NCI-H146 treated with DMSO at 0.1 percent for 48 hours (cell line): Measurements from ENCODE around the gene GLB1L2.

Source experiments
- DNase-seq: peaks from one replicate; lab custom pipeline; 2025; ENCODE audit not compliant: unreplicated experiment; lab: John Stamatoyannopoulos, UW

GLB1L2 gene

DNA sequence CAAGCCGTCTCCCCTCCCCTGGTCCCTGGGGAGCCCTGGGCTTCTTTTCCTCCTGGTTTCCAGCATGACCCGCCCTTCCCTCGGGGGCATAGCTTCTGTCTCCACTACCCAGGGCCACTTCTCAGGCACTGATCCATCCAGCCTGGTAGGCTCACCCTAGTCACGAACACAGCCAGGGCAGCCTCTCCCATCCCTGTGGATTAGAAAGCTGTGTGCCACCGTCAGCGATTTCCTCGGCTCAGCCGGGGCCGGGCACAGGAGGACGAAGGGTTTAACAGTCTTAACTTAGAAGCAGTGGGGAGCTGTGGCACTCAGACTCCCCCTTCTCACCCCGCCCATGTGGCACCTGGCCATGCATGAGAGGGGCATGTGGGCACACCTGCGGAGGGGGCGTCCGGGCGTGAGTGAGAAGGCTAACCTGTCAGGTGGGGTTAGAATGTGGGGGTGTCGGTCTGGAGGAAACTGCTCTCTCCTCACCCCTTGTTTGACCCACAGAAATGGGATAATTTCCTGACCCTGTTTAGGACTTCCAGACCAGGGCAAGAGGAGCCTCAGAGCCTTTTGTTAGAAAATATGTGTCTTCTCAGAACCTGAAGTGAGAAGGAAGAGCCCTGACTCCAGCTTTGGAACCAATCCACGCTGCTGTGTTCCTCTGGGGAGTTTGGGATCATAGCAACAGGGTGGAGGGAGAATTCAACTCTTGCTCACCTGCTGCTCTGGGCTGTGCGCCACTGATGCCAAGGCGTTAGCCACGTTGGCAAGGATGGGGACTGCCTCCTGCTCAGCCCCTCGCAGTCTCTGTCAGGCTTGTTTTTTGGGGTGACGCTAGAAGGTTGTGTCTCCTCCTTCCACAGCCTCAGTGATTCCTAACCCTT lies 14.6 kb downstream of the GLB1L2 start:
- no peak for DNase-seq

DNA sequence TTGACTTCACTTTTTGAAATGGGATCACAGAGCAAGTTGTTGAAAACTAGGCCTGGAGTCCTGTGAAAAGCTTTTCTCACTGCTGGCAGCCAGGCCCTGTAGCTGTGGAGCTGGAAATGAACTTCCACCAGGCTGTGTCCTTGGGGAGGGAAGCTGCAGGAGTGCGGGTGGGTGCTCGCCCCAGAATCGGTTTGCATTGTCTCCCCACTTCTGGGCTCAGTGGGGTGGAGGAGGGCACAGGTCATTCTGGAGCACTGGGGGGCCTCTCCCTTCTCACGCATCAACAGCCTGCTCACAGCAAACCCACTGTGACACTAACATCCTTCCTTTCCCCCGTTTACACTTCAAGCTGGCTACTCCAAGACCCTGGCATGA lies 15.2 kb downstream of the GLB1L2 start:
- DNase-seq: no peak

DNA sequence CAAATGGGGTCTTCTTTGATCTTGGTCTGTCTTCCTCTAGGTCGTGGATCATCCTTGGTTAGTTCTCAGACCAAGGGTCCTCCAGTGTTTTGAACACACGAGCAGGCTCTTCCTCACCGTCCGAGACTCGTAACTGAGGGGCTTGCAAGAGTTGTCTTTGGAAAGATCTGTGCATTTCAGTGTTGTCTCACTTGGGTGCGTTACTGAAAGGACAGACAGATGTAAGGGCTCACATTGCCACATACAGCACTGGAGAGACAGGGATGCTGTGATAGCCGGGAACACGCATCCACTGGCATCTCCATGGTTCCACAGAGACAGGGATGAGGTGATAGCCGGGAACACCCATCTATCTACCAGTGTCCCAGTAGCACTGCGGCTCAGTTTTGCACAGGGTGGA lies 15.7 kb downstream of the GLB1L2 start:
- DNase-seq: no peak

DNA sequence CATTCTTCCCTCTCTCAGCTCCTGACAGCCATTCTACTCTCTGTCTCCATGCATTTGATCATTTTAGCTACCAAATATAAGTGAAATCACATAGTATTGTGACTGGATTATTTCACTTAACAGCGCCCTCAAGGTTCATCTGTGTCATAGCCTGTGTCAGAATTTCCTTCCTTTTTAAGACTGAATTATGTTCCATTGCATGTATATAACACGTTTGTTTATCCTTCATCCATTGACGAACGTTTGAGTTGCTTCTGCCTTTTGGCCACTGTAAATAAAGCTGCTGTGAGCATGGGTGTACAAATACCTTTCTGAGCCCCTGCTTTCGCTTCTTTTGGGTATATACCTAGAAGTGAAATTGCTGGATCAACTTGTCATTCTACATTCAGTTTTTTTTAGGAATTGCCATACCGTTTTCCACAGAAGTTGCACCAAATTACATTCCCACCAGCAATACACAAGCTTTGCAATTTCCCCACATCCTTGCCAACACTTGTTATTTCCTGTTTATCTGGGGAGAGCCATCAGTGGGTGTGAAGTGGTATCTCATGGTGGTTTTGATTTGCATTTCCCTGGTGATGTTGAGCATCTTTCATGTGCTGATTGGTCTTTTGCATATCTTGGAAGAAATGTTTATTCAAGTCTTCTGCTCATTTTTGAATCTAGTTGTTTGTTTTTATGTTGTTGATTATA lies 17.5 kb downstream of the GLB1L2 start:
- no peak for DNase-seq

DNA sequence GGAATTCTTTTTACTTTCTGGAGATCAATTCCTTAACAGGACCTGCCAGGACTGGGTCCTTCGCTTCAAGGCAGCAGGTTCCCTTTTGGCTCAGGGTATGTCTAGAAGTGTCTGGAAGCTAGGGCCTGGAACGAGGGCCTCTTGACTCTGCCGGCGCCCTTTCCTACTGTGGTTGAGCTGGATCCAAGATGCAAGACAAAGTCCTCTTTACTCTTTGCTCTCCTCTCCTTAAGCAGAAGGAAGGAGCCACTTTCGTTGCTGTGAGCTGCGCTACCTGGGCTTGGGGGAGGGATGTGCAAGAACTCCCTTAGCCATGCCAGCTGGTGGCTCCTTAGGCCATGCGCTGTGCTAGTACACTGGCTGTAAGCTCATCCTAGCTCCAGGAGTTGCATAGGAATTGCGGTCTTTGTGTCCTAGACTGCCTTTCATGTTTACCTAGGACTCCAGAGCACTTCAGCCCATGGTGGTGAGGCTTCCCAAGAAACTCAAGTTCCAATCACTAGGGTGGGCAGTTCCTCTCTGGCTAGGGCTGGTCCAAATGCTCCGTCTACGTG lies 18.1 kb downstream of the GLB1L2 start:
- no peak for DNase-seq

DNA sequence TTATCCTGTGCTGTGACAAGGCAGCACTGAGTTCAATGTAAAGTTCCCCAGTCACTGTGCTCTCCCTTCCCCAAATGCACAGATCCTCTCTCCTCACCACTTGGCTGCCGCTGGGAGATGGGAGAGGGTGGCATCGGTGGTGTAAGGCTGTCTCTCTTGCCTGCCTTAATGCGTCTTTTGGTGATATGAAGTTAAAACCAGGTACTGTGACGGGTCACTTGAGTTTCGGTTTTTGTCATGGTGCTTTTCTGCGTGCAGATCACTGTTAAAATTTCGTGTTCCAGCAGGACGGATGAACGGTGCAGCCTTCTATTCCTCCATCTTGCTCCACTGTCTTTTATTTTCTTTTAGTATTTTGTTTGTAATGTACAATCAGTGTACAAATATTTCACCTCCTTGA lies 18.6 kb downstream of the GLB1L2 start:
- DNase-seq: no peak

DNA sequence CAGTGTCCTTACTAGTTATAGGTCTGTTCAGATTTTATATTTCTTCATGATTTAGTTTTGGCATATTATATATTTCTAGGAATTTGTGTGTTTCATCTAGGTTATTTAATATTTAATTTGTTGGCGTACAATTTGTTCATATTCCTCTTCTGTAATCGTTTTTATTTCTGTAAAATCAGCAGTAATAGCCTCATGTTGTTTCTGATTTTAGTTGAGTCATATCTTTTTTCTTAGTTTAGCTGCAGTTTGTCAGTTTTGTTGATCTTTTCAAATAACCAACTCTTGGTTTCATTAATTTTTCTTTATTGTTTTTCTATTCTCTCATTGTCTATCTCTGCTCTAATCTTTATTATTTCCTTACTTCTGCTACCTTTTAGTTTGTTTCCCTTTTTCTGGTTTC lies 20.3 kb downstream of the GLB1L2 start:
- no peak for DNase-seq

DNA sequence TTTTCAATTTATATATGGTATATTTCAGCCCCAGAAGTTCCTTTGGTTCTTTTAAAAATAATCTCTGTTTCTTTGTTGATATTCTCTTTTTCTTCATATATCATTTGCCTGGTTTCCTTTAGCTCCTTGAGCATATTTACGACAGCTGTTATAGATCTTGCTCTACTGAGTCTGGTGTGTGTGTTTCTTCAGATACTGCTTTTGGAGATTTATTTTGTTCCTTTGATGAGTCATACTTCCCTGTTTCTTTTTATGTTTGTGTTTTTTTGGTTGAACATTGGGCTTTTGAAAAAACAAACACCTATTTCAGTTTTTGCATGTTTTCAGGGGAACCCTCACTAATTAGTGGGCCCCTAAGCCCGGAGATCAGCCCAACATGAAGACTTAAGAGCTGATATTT lies 23.3 kb downstream of the GLB1L2 start:
- no peak for DNase-seq

DNA sequence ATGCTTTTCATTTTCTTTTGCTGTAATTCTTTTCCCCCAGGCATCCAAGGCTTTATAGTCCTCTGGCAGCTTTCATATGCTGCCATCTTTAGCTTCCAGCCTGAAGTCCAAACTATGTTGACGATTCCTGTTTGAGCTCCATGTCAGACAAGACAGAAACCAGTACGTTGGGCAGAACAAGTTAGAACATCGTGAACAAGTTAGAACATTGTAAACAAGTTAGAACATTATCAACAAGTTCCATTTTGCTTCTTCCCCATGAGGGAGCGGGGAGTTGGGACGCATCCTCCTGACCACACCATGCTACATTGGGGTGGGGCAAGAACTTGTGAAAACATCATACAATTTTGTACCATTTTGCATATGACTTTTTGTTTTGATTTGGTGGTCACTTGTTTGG lies 23.9 kb downstream of the GLB1L2 start:
- DNase-seq: no peak

DNA sequence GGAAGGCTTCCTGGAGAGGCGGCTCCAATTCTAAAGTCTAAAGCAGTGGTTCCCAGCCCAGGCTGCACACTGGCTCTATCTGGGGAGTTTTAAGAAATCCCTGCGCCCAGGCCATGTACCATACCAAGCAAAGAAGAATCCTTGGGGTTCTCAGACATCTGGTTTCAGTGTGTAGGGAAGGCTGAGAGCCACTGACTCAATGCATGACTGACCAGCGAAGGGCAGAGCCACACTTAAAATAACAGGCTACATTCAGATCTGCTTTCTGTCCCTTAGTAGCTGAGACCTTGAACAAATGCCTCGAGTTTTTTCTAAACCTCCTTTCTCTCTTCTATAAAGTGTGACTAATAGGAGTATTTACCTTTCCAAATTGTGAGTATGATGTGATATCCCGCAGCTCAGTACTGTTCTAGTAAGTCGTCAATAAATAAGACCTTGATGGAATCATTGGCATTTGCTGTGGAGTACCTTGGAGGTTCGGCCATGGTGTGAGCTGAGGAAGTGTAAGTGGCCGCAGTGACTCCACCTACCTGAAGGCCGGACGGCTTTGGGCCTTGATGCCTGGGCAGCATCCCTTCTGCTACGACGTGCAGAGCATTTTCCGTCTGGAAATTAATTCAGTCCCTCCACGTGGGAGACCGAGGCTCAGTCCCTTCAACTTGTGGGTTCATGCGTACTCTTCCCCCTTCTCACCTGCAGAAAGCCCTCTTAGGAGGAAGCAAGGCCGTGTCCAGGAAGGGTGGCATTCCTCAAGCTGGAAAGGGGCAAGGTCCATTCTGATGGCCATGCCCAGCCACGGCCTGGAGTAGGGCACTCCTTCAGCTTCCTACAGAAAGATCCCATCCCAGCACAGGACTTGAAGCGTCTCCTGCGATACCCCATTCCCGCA lies 25.1 kb downstream of the GLB1L2 start:
- DNase-seq: no peak

DNA sequence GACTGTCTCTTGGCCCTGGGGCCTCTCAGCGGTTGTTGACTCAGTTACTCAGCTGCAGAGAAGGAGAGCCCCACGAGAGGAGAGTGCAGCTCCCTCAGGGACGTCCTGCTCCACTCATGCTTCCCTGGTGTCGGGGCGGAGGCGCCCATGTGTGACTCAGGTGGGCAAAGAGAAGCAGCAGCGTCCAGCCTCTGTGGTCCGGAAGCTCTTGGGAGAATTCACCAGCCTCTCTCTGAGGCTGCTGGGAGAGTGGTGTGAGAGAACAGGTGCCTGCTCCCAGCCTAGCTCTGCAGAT lies 25.7 kb downstream of the GLB1L2 start:
- DNase-seq: no peak

DNA sequence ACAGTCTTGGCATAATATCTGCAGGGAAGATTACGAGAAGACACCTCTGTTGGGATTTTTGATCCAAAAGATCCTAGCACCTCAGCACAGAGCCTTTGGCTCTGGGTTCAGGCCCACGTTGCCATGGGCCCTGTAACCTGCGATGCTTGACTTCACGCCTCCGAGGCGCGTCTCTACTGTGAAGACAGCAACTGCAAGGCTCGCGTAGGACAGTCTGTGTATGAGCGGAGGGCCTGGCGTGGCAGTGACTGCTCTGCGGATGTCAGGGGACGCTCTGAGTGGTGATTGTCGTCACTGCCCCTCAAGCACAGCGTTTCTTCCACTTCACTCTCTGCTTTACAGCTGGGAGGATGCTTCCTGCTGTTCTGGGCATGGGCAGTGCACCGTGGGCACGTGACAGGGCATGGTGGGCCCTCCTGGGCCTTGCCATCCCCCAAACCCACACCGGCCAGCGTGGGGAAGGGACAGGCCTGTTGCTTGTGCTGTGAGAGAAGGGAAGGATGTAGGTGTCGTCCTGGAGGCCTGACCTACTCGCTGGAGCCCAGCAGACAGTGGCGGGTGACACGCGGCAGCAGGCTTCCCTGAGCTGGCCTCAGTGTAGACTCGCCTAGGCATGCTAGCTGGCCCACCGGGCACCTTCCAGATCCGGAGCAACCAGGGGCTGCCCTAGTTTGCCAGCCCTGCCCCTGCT lies 26.5 kb downstream of the GLB1L2 start:
- no peak for DNase-seq

DNA sequence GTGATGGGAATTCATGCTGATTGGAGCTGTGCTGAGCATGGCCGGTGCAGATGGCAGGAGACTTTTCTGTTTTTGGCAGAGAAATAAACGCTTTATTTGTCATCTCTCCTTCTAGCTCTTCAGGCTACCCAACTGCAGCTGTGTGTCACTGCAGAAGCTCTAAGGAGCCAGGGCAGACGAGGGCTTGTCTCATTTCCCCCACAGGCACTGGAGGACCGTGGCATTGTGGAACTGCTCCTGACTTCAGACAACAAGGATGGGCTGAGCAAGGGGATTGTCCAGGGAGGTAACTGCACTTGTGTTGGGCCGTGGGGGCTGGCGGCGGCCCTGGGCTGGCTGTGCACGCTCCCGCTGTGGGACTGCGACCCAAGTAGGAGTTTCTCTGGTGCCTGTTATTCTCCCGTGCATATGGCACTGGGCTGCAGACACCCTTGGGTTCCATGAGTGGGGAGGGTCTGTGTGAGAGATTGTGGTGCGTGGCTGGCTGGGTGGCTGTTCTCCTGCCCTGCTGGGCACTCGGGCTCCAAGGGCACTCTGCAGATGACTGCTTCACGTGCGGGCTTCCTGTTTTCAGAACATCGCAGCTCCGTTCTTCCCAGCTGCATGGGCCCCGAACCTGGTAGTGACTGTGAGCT lies 27.2 kb downstream of the GLB1L2 start:
- no peak for DNase-seq

DNA sequence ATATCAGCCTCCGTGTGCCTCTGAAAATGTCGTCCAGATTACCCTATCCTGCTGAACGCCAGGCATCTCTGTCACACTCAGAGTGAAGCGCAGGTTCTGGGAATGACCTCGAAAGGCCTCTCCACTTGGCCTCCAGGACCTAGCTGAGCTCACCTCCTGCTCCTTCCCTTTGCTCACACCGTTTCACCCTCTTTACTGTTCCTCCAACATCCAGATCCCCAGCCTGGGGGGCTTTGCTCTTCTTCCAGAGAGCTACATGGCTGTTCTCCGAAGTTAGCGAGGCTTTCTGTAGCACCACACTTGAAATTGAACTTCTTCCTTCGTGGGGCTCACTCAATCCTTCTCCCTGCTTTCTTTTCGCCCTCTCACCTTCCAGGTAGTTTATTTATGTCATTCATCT lies 27.9 kb downstream of the GLB1L2 start:
- DNase-seq: no peak

DNA sequence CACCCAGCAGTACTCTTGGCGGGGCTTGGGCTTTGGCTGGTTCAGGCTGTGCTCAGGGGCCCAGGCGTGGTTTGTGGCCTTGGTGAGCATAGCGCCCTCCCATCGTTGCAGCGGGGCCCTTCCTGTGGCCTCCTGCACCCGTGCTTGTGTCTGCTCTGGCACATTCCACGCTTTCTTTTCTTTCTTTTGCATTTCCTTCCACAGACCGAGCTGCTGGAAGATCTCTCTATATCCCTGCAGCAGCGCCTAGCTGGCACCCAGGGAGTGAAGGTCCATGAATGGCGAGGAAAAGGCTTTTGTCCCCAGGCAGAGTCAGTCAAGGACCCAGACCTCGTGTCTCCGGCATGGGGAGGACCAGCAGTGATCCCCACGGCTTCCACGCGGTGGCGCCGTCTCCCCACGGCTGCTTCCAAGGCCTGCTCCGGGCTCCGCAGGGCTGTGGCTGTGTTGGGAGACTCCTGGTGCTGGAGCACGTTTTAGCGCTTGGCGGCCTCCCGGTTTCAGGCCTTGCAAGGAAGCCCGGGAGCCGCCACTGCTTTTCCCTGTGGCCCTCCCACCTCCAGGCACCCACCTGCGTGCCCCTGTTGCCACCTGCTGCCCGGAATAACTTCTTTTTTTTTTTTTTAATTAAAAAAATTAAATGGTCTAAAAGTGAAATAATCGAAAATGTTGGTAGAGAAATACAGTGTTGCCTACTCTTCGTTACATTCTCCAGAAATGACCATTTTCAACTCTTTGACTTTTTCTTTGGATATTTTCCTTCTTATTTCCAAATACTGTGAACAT lies 28.5 kb downstream of the GLB1L2 start:
- DNase-seq: no peak

DNA sequence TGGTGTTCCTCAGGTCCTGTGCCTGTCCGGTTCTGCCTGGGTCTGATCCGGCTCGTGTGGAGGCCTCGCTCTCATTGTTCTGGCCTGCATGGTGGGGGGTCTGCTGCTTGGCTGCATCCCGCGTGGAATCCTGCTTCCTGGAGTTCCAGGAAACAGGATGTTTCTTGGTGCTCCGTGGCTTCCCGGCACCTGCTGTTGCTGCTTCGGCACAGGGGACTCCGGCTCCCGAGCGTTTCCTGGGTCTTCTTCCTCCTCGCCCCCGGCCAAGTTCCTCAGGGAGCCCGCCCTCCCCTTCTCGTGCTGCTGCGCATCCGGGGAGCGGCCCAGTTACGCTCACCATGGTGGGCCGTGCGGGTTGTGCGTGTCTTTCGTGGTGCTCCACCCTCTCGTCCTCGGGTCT lies 29.9 kb downstream of the GLB1L2 start:
- no peak for DNase-seq

DNA sequence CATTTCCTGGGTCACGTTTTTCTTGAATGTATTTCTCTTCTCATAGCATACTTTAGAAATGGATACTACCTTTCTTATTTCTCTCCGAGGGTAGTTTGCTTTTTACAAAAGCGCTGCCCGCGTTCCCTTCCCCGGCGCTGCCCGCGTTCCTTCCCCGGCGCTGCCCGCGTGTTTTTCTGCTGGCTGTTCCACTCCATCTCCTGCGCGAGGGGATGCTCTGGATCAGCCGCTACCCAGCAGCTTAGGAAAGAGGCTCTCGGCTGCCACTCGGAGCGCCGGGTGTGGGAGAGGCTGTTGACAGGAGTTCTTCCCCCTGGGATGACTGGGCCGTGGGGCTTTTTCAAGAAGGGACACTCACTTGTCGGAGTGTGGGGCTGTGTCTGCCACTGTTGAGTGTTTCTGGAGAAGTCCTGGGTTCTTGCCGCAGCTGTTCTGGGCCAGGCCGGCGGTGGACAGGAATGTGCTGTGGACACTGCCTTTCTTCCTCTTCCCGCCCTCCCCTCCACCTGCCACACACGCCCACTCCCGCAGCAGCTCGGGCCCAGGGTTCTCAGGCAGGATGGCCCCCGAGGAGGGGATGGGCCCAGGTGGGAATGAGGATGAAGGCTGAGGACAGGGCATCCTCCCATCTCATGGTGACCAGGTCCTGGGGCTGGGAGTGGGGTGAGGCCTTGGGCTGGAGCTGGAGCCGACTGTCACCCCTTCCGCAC lies 30.6 kb downstream of the GLB1L2 start:
- DNase-seq: no peak

DNA sequence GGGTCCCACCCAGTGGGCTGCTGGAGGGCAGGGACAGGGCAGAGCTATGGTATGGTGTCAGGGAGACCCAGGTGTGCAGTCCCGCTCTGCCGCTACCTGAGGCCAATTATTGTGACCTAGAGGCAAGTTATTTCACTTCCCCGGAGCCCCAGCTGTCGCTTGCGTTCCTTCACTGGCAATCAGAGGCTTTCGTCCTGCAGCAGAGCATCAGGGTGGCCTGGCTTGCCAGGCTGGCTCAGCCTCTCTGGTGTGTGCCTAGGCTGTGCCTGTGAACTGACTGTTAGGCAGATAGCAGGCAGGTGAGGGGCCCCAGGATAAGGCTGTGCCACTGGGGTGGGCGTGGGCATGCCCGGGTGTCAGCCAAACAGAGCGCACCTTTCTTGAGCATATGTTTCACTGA lies 31.4 kb downstream of the GLB1L2 start:
- no peak for DNase-seq

DNA sequence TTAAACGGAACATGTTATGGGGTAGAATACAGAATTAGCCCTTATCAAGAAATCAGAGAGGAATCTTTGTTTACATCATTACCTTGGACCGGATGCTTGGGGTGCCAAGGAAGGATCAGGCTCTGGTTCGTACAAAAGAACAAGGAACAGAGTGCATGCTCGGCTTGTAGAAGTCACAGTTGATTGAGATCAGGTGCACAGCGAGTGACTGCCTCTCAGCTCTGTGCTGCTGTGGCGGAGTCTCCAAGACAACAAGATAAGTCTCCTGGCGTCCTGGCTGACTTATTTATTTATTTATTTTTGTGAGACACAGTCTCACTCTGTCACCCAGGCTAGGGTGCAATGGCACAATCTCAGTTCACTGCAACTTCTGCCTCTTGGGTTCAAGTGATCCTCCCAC lies 31.8 kb downstream of the GLB1L2 start:
- DNase-seq: no peak
